Measurements from ENCODE around the gene TESK2.

Gene TESK2

DNA sequence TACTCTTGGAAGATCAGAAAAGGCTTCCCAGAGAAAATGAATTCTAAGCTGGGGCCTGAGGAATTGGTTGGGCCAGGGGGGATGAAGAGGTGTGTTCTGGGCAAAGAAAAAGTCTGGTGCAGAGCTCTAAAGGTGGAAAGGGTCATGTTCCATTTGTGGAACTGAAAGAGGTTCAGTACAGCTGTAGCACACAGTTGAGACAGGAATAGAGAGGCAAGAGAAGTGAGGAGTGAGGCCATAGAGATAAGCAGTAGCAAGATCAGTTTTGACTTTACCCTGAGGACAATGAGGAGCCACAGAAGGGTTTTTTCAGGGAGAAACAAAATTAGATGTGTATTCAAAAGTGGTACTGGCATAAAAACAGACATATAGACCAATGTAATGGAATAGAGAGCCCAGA, 120.4 kb downstream of the TESK2 start:
- DNase-seq (ENCODE audit: low read depth), result no peak

DNA sequence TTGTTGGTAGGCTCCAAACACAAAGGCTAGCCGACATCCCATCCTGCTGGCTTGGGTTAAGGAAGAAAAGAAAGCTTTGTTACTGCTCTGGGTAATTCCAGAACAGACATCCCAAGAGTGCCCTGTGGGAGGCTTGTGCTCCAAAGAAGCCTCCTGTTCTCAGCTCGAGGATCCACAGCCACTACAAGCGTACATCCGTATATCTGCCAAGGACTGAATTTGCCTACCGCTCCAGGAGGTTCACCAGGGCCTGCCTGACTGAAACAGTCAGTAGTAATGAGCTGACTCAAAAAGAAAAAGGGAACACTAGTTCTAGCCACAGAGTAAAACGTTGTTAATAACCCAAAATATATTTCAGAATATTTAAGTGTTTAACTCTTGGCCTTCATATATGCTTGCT, 125.9 kb downstream of the TESK2 start:
- no peak for DNase-seq (ENCODE audit: low read depth)

DNA sequence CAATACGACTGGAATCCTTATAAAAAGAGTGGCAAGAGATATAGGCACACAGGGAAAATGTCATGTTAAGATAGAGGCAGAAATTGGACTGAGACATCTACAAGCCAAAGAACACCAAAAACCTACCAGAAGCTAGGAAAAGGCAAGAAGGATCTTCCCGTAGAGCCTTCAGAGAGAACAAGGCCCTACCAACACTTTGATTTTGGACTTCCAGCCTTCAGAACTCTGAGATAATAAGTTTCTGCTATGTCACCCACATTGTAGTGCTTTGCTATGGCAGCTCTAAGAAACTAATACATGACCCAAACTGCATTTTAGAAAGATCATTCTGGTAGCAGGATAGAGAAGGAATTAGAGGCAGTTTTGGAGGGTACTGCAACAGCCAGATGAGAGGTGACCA, 126.7 kb downstream of the TESK2 start:
- no peak for DNase-seq (ENCODE audit: low read depth)

DNA sequence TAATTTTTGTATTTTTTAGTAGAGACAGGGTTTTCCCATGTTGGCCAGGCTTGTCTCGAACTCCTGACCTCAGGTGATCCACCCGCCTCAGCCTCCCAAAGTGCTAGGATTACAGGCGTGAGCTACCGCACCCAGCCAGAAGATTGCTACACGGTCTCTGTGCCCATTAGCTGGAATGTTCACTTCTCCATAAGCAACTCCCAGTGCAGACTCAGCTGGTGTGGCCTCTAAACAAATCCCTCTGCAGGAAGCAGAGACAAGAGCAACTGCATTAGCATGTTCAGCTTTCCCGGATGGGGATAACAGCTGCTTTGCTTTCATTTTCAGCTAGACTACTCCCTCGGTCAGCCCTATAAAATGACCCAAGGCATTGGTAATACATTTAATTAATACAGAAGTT, 130.0 kb downstream of the TESK2 start:
- peak; percentile 26 for DNase-seq (ENCODE audit: low read depth)

DNA sequence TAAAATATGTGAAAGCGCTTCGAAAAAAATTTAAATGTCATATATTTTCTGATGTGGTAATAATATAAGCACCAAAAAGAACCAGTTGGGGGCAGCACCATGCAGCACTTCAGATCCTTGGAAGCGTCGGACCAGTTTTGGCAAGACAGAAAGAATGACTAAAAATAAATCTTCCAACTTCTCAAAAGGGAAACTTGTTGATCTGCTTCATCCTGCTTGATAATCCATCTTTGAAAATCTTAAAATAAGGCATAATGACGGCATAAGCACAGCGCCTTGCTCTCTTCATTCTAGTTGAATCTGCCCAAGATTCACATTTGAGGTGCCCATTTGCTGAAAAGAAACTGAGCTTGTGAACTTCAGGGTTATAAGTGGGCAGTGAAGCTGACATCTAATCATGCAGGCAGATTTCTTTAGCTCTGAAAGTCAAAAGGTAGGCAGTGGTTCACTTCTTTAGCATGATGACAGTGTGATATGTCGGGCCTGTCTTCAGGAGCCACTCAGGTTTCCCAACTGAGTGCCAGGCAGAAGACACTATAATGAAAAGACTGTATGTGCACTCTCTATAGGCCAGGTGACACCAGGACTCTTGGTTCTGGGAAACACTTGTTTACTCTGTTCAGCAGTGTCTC, 131.0 kb downstream of the TESK2 start:
- DNase-seq (ENCODE audit: low read depth), result peak; percentile 69

DNA sequence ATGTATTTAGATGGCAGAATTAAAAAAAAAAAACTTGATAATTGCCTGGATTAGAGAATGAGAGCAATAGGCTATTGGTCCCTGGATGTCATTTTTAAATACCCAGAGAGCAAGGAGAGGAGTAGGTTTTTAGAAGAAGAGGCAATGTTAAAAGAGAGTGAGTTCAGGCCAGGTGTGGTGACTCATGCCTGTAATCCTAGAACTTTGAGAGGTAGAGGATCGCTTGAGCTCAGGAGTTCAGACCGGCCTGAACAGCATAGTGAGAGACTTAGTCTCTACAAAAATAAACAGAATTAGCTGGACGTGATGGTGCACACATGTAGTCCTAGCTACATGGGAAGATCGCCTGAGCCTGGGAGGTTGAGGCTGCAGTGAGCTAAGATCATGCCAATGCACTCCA, 134.8 kb downstream of the TESK2 start:
- no peak for DNase-seq (ENCODE audit: low read depth)

DNA sequence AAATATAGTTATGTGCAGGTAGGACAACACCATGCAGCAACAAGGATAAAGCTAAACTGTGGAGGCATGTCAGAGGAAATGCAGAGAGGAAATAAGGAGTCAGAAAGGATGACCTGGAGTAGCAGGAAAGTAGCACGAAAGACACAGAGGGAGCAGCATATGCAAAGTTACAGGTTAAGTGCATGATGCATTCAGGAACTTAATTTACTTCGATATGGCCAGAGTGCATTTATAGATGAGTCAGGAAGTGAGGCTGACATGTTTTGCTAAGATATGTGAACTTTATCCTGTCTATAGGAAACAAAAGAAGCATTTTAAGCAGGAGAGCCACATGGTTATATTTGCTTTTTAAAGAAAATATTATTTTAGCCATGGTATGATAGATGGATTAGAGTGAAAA, 135.3 kb downstream of the TESK2 start:
- DNase-seq (ENCODE audit: low read depth), result no peak

DNA sequence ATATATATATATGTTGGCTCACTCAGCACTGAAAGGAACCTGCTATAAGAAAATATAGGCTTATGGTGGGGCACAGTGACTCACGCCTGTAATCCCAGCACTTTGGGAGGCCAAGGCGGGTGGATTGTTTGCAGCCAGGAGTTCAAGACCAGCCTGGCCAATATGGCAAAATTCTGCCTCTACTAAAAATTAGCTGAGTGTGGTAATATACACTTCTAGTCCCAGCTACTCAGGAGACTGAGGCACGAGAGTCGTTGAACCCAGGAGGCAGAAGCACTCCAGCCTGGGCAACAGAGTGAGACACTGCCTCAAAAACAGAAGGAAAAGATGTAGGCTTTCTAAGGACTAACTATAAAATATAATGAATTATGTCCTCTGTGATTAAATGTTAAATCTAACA, 136.1 kb downstream of the TESK2 start:
- no peak for DNase-seq (ENCODE audit: low read depth)

DNA sequence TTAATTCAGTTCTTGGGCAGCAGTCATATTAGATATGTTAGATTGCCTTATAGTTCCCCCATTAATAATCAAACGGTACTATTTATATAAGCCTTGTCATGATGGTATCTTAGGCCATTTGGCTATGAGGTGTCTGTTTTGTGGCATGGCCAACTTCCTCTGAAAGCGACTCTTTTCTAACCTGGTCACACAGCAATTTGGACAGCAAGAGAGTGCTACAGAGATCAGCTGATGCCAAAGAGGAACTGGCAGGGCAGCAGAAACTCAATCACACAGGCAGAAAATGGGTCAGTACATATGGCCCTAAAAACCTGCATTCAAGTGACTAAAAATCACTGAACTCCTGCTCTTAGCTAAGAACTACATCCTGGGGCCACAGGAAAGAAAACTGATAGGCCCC, 137.3 kb downstream of the TESK2 start:
- DNase-seq (ENCODE audit: low read depth), result no peak

DNA sequence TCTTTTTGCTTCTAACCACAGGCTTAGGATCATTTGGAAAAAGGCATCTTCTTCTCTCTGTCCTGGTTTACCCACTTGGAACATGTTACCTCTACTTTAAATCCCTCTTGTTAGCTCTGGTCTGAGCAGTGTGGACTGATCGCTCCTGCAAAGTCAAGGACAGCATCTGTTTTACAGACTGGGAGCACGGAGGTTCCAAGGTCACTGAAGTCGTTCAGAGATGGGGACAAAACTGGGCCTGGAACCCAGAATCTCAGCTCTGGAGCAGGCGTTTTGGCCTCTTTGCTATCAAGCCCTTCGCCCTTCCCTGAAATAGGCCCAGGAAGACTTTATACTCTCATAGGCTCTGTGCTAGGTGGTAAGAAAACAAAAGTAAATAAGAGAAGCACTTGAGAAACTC, 139.5 kb downstream of the TESK2 start:
- no peak for DNase-seq (ENCODE audit: low read depth)

DNA sequence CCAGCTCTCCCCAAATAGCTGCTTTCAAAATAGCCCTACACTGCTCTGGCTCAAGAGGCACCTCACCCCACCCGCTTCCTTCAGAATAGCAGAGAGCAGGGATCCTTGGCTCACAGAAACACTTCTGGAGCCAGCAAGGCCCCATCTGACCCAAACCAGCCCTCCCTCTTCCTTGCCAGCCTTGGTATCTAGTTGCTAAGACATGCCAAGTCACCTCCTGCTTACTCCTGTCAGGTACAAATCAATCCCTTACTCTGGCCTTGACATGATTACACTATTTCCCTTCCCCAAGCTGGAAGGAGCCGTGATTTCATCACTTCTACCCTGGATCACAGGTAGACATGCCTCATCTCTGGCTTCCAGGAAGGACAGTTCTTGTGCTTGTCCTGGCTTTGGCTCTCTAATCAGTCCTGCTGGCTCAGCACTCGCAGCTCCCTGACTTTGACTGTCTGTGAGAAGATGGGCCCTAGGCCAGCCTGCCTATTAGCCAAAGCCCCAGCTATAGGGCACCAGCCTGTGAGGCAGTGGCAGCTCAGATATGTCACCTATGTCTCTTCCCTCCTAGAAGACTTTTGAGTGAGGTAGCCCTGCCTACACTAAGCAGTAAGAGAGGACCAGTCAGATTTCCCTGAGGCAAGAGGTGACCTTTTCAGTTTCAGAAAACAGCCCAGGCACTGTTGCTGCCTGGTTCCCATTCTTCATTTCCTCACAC, 141.8 kb downstream of the TESK2 start:
- DNase-seq (ENCODE audit: low read depth), result no peak

DNA sequence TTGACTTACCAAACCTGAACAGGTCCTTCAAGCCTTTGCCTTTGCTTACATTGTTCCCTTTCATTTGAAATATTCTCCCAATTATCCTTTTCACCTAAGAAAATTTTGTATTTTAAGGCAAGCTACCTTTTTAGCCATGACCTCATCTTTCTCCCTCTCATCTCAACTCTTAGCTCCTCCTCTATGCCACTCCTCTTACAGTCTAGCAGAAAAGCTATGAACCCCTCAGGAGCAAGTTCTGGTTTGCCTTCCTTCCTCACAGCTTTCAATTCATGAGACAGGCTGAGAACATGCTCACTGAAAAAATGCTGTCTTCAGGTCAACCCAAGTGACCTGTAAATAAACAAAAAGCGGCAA, 142.4 kb downstream of the TESK2 start:
- DNase-seq (ENCODE audit: low read depth), result no peak

DNA sequence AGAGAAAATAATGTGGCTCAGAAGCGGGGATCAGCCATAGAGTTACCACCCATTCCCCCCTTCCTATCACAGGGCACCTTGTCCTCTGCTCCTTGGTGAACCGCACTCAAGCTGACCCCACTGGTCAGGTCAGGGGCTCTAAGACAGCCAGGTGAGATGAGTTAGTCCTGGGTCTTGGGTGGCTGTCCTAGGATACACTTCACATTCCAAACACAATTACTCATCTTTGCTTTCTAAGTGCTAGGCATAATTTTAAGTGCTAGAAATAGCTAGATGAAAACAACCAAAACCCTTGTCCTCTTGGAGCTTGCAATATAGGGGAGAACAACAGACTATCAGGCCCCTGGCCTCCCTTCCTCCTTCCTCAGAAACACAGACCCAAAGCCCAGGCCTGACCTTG, 142.9 kb downstream of the TESK2 start:
- DNase-seq (ENCODE audit: low read depth), result no peak

DNA sequence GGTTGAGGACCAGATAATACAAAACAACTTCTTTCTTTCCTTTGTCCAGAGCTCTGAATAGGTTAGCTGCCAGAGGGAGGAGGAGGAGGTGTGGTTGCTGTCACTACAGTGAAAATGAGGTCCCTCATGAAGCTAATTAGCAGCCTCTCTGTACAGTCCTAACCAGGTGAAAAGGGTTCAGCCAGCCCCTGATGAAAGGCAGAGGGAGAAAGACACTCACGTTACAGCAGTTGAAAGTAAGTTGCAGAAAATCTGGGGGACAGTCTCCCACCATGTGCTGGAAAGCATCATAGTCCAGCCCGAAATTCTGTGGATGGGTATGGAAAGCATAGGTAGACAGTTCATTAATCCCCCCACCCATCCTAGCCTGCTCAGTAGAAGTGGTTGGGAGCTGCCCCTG, 144.5 kb downstream of the TESK2 start:
- DNase-seq (ENCODE audit: low read depth), result no peak

DNA sequence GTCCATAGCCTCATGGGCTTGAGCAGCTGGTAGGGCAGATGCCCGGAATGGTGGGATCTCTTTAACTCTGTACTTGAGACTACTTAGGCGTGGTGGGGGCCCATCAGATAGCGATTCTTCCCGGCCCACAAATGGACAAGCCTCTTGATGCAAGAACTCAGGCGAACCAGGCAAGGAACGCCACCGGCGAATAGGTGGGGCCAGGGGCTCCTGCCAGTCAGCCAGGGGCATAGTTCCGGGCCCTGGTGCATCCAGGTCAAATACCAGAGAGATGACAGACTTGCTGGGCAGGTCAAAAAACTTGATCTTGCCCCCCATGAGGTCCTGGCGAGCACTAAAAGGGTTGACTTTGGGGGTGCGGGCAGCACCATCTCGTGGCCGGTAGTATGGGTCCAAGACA, 145.9 kb downstream of the TESK2 start:
- DNase-seq (ENCODE audit: low read depth), result no peak

DNA sequence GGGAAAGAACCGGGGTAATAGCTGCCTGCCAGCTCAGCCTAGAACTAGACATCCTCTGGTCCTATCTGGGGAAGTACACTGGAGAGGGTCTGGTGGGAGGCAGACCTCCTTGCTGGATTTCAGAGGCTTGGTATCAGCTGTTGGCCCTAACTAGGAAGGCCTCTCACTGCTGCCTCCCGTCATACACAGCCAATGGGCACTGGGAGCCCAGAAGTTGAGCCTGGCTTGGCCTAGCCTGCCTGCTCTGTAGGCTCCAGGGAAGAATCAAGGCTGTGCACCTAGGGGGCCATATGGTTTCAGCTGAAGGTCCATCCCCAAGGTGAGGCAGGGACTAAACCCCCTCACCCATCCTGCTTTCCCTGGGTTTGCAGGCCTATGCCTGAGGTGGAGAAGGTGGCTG, 146.5 kb downstream of the TESK2 start:
- DNase-seq (ENCODE audit: low read depth), result no peak

DNA sequence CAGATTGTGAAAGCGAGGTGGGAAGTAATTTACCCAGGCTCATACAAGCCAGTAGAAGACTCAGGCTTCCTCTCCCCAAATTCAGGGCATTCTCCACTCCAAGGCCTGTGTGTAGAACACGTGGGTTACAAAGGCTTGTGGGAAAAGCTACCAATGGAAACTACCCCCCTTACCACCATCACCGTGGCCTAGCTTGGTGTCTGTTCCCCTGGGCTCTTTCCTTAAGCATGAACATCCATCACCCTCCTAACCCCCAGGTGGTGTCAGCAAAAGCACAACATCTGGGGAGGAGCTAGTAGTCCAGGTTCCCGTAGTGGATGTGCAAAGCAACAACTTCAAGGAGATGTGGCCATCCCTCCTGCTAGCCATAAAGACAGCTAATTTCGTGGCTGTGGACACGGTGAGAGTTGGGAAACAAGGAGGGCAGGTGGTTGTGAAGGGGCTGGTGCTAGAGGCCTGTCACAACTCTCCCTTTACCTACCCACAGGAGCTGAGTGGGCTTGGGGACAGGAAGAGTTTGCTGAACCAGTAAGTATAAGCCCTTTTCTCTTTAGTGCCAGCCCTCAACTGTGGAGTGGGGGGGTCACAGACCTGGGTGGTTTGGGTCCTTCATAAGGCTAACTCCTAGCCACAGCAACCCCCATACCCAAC, 150.0 kb downstream of the TESK2 start:
- no peak for DNase-seq (ENCODE audit: low read depth)

DNA sequence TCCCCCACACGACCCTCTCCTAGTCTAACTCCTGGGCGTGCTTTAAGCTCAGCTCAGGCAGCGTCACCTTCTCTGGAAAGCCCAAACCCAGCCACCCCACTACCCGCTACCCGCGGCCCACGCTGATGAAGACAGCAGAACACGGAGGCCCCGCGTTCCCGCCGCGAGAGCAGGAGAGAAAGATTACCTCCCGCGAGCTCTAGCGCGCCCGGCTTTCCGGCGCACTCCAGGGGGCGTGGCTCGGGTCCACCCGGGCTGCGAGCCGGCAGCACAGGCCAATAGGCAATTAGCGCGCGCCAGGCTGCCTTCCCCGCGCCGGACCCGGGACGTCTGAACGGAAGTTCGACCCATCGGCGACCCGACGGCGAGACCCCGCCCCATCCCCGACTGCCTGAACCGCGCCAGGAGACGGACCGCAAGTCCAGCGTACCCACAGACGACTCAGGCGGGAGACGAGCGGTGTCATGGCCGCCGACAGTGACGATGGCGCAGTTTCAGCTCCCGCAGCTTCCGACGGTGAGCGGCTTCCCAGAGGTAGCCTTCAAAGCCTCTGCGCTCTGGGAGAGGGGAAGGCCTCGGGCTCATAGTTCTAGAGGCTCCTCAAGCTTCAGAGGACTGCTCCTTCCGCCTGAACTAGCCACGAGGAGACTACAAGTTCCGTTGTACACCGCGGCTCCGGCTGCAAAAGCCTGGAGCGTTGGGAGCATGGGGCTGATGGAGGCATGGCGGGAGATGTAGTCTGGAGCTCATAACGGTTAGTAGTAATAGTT, 151.0 kb downstream of the TESK2 start, which contains the start of the genes MUTYH and TOE1:
MUTYH (minus strand) TSS at position 652 of the 770 bp plus-strand sequence. CDS start 5,935 bp downstream, outside the sequence.
TOE1 (plus strand) TSS at position 382 of the 770 bp plus-strand sequence; CDS start at position 465, 83 bp downstream.
- peak; percentile 89 for DNase-seq (ENCODE audit: low read depth)

DNA sequence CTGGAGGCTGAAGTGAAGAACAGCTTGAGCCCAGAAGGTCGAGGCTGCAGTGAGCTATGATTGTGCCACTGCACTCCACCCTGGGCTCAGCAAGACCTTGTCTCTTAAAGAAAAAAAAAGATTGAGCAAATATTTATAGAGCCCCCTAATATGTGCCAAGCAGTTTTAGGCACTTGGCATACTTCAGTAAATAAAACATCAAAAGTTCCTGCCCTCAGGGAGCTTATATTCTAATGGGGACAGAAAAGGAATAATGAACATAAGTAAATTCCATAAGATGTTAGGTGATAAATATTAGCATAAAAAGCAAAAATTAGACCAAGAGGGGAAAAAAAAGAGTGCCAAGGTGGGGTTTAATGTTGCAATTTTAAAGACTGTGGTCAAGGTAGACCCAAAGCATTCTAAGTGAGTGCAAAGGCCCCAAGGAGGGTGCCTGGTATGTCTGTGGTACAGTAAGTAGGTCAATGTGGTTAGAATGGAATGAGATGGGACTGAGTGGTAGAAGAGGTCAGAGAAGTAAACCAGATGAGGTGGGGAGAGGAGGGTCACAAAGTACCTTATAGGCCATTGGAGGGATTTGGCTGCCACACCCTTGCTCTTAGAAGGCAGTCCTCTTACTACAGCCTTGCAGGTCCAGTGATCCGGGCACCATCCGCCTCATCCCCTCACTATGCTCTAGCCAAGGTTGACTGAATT, 153.2 kb downstream of the TESK2 start:
- DNase-seq (ENCODE audit: low read depth), result no peak

DNA sequence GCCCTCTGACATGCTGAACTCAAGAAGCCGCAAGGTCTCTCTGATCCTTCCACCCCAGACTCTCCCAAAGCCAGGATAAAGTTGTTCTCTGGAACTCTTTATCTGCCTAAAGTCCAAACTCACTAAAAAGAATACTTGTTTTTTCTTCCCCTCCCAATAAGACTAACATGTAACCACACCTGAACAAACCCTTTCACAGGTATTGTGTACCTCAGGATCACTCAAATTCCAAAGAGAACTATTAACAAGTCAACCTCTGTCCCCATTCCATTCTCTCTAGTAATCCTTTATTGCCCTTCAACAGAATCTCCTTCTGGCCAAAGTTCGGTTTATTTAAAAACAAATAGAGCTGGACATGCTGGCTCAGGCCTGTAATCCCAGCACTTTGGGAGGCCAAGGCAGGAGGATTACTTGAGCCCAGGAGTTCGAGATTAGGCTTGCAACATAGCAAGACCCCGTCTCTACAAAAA, 155.1 kb downstream of the TESK2 start:
- no peak for DNase-seq (ENCODE audit: low read depth)

DNA sequence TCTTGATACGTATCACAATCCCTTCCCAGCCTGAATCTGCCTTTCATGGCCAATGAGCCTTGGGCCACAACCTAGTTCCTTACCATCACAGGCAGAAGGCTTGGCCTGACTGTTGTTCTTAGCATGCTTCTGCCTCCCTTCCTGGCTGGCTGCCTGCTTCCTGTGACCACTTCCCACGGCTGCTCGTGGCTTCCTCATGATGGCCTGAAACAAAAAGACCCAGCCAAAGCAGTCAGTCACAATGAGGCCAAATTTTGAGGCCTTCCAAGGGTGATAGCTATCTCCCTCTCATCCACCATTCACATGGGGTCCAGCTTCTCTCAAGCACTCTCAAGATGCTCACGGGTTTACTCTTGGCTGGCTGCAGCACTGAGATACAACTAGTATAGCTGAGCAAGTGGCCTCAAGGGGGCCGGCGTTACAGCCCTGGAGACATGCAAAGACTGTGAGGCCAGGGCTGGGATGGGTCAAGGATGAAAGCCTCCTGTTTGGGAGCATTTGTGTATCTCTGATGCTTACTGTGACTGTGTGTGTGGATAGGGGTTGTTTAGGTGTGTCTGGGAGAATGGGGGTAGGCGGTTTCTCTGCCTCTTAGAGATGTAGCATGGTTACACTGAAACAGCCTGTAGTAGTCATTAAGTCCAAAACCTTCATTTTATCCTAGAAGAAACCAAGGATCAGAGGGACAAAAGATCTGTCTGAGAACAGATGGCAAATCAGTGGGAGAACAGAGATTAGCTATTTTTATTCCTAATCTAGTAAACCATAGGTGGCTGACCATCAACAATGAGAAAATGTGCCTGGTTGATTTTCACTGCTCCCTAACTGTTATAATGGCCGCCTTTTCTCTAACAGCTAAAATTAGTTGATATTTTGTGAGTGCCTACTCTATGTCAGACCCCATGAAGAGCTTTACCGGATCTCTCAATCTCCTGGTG, 156.4 kb downstream of the TESK2 start:
- DNase-seq (ENCODE audit: low read depth), result no peak
